ENCODE data around the gene ABCC1.

Gene ABCC1

GRCh38 chr16:16067127-16067526 lies 117.7 kb downstream of the ABCC1 start:
- peak; percentile 90 for DNase-seq (ENCODE audit: low read depth)
- H3K4me3 ChIP-seq (ENCODE audit: low read length) = no peak overlapping the region
- TF ChIP-seq, protein P1, sequence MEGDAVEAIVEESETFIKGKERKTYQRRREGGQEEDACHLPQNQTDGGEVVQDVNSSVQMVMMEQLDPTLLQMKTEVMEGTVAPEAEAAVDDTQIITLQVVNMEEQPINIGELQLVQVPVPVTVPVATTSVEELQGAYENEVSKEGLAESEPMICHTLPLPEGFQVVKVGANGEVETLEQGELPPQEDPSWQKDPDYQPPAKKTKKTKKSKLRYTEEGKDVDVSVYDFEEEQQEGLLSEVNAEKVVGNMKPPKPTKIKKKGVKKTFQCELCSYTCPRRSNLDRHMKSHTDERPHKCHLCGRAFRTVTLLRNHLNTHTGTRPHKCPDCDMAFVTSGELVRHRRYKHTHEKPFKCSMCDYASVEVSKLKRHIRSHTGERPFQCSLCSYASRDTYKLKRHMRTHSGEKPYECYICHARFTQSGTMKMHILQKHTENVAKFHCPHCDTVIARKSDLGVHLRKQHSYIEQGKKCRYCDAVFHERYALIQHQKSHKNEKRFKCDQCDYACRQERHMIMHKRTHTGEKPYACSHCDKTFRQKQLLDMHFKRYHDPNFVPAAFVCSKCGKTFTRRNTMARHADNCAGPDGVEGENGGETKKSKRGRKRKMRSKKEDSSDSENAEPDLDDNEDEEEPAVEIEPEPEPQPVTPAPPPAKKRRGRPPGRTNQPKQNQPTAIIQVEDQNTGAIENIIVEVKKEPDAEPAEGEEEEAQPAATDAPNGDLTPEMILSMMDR (conservative IDR thresholded peaks at IDR 0.05; ENCODE audit: low read length) = no peak

- DNase-seq (ENCODE audit: low read depth) = peak; percentile 49
- TF ChIP-seq, protein P1 (conservative IDR thresholded peaks at IDR 0.05; ENCODE audit: low read length) = no peak
- no peak overlapping the region for H3K4me3 ChIP-seq (ENCODE audit: low read length)
These were observed 122.3 kb downstream of the ABCC1 start for GRCh38 chr16:16071631-16072244.

DNA sequence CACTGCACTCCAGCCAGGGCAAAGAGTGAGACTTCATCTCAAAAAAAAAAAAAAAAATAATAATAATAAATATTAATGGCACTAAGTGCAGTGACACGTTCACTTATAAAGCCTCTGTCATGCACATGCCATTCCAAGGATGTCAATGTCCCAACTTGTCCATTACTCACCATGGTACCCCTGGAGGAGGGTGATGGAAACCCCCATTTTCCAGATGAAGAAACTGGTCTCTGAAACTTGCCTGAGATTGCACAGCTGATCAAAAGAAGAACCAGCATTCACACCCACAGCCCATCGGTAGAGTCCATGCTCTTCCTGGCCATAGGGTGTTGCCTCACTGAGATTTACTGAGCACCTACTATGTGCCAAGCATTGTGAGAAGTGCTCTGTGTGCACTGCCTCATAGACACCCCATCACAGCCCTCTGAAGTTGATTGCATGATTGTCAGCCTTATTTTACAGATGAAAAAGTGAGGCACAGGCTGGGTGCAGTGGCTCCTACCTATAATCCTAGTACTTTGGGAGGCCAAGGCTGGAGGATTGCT lies 123.7 kb downstream of the ABCC1 start:
- TF ChIP-seq, protein P1 (conservative IDR thresholded peaks at IDR 0.05; ENCODE audit: low read length) = no peak
- no peak for DNase-seq (ENCODE audit: low read depth)
- no peak overlapping the region for H3K4me3 ChIP-seq (ENCODE audit: low read length)

DNA sequence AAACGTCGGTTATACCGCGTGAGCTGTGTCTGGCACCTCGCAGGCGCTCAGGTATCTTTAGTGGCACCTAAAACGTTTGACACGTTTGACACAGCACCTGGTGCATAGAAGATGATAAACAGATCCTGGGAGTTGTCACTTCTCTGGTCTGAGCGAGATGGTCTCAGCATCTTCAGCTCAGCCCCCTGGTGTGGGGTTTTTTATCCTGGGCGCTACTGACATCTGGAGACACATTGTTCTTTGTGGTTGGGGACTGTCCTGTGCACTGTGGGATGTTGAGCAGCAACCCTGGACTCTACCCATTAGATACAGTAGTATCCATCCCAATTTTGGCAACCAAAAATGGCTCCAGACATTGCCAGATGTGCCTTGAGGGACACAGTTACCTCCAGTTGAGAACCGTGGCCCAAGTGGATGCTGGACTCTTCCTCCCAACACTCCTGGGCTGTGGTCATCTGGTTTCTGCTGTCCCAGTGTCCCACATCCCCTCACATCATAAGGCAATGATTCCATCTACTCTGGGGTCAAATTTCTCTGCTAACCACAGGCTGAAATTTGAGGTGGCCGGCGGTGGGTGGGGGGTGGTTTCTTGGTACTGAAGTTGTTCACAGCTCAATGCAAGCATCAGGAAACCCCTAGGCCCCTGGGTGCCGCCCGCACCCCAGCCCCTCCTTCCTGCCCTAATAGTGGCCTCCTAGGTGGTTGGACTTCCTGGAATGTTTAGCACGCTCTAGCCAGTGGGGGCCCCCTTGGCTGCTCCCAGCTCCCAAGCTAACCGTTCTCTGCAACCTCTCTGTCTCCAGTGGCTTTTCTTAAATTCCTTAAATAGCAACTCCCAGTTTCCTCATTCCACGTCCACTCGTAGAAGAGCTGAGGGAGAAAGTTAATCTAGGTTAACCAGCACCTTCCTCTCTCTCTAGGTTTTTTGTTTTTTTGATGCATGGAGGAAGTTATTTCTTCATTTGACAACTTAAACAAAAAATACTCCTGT lies 124.8 kb downstream of the ABCC1 start:
- TF ChIP-seq, protein P1 (conservative IDR thresholded peaks at IDR 0.05; ENCODE audit: low read length) = peak; percentile 24; the same call in 1 of the 2 replicates
- H3K4me3 ChIP-seq (ENCODE audit: low read length) = no peak overlapping the region
- peak; percentile 96 for DNase-seq (ENCODE audit: low read depth)

DNA sequence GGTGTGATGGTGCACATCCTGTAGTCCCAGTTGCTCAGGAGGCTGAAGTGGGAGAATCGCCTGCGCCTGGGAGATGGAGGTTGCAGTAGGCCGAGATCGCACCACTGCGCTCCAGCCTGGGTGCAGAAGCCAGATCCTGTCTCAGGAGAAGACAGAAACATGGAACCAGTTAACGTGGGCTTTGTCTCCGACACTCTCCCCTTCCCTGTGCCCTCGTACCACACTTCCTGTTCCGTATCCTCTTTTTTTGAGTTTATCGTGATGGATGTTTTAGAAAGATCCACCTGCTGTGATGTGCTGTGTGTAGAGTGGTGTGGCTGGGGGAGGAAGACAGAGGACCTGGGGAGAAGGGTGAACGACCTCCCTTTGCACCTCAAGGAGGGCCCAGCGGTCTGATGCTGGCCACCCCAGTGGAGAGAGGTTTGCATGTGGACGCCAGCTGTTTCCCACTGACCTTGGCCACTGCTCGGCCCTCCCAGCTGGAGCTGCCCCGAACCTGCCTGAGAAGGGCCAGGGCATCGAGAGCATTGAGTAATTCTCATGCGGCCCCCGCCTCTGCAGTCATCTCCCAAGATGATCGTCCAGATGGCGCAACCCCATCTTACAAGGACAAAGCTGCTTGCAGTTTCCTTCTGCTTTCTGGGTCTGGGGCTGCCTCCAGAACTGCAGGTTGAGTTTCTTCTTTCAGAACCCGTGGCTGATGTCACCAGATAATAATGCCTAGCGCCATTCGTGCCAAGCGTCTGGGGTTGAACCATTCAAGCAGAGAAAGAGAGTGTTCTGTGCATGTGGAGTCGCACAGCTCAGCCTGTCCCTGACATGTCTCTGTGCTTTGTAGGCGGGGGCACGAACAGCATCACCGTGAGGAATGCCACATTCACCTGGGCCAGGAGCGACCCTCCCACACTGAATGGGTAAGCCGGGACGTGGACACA lies 126.3 kb downstream of the ABCC1 start:
- no peak overlapping the region for H3K4me3 ChIP-seq (ENCODE audit: low read length)
- DNase-seq (ENCODE audit: low read depth) = peak; percentile 89
- TF ChIP-seq, protein P1 (conservative IDR thresholded peaks at IDR 0.05; ENCODE audit: low read length) = no peak

DNA sequence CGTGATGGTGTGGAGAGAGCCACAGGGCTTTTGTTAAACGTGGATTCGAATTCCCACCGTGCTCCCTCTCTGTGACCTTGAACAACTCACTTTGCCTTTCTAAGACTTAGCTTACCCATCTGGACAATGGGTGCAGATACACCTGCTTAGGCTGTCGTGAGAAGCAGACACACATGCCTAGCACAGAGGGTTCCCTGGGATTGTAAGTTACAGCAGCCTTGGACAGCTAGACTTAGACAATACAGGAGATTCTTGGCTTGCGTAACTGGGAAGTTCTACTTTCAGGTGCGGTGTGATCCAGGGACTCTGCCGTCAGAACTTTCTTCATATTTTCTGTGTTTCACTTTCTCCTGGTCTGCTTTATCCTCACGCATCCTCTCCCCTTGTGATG lies 127.0 kb downstream of the ABCC1 start:
- DNase-seq (ENCODE audit: low read depth) = no peak
- TF ChIP-seq, protein P1 (conservative IDR thresholded peaks at IDR 0.05; ENCODE audit: low read length) = no peak

More for the DNA sequence above, 127.0 kb downstream of the ABCC1 start:
- no peak overlapping the region for H3K4me3 ChIP-seq (ENCODE audit: low read length)

Measured in AG10803 (cell line).